NCI-H128 (cell line): ENCODE data around the gene HTR1D.
A peak's percentile ranks its signal among the peaks of the same experiment; 100 is the strongest.
"Not testable (repeated sequence)": the region's sequence is repeated elsewhere in the genome, so short reads cannot be mapped to it uniquely, and the experiment has no call there.

Experiments
- DNase-seq: peaks from one replicate; lab custom pipeline; 2025; ENCODE audit not compliant: unreplicated experiment; lab: John Stamatoyannopoulos, UW

HTR1D gene

GRCh38 chr1:23216771-23217420 lies 406 bp downstream of the HTR1D start:
- DNase-seq: no peak

- DNase-seq: no peak
These were observed 1.4 kb downstream of the HTR1D start for GRCh38 chr1:23215751-23216449.

- no peak for DNase-seq
These were observed 2.0 kb downstream of the HTR1D start for GRCh38 chr1:23215291-23215690.

- DNase-seq: no peak
These were observed 2.7 kb downstream of the HTR1D start for GRCh38 chr1:23214640-23215039.

- no peak for DNase-seq
These were observed 5.3 kb downstream of the HTR1D start for GRCh38 chr1:23211955-23212354.

GRCh38 chr1:23210963-23211362 lies 6.3 kb downstream of the HTR1D start:
- no peak for DNase-seq

- no peak for DNase-seq
These were observed 6.9 kb downstream of the HTR1D start for GRCh38 chr1:23210351-23210785.

GRCh38 chr1:23209770-23210169 lies 7.5 kb downstream of the HTR1D start:
- DNase-seq: no peak

- DNase-seq: no peak
These were observed 8.8 kb downstream of the HTR1D start for GRCh38 chr1:23208527-23208926.

- DNase-seq: not testable (repeated sequence)
These were observed 9.6 kb downstream of the HTR1D start for GRCh38 chr1:23207733-23208132.

- DNase-seq: peak; percentile 13
These were observed 15.0 kb downstream of the HTR1D start for GRCh38 chr1:23202263-23202749.

- DNase-seq: no peak
These were observed 16.4 kb downstream of the HTR1D start for GRCh38 chr1:23200883-23201282.

- DNase-seq: no peak
These were observed 18.9 kb downstream of the HTR1D start for GRCh38 chr1:23198373-23198772.

GRCh38 chr1:23196627-23197328 lies 20.5 kb downstream of the HTR1D start:
- DNase-seq: no peak

- no peak for DNase-seq
These were observed 22.9 kb downstream of the HTR1D start for GRCh38 chr1:23194119-23194984.

GRCh38 chr1:23193391-23194118 lies 23.7 kb downstream of the HTR1D start:
- no peak for DNase-seq

GRCh38 chr1:23191199-23191598 lies 26.1 kb downstream of the HTR1D start:
- DNase-seq: no peak

GRCh38 chr1:23188936-23189452 lies 28.3 kb downstream of the HTR1D start:
- not testable (repeated sequence) for DNase-seq

GRCh38 chr1:23188434-23188884 lies 28.8 kb downstream of the HTR1D start:
- no peak for DNase-seq

- DNase-seq: no peak
These were observed 29.7 kb downstream of the HTR1D start for GRCh38 chr1:23187637-23188036.
